Measurements from ENCODE around the gene HBD.

Gene HBD

DNA sequence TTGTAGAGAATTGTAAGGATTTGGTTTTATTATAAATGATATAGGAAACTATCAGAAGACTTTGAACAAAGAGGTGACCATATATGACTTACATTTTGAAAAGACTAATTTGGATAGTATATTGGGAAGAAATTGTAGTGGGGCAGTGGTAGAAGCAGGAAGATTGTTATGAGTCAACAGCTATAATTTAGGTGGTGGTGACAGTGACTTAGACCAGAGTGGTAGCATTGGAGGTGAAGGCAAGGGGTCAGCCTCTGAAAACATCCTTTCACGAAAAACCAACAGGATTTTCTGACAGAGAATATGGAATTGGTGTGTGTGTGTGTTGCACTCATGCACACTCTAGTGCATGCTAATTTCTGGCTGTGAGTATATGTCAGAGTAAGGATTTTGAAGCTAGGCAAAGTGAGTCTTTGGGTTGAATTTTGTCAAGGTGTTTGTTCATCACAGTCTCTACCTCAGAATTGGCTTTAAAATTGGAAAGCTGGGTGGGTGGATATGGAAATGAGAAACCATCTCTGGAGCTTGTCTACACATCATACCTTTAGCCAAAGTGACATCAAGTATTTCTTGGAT, 43.6 kb upstream of the HBD start:
- TF ChIP-seq, protein P1, sequence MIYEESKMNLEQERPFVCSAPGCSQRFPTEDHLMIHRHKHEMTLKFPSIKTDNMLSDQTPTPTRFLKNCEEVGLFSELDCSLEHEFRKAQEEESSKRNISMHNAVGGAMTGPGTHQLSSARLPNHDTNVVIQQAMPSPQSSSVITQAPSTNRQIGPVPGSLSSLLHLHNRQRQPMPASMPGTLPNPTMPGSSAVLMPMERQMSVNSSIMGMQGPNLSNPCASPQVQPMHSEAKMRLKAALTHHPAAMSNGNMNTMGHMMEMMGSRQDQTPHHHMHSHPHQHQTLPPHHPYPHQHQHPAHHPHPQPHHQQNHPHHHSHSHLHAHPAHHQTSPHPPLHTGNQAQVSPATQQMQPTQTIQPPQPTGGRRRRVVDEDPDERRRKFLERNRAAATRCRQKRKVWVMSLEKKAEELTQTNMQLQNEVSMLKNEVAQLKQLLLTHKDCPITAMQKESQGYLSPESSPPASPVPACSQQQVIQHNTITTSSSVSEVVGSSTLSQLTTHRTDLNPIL (CRISPR knock-in tag; IDR thresholded peaks at IDR 0.05; ENCODE audit: low read depth), result no peak
- TF ChIP-seq, protein P2, sequence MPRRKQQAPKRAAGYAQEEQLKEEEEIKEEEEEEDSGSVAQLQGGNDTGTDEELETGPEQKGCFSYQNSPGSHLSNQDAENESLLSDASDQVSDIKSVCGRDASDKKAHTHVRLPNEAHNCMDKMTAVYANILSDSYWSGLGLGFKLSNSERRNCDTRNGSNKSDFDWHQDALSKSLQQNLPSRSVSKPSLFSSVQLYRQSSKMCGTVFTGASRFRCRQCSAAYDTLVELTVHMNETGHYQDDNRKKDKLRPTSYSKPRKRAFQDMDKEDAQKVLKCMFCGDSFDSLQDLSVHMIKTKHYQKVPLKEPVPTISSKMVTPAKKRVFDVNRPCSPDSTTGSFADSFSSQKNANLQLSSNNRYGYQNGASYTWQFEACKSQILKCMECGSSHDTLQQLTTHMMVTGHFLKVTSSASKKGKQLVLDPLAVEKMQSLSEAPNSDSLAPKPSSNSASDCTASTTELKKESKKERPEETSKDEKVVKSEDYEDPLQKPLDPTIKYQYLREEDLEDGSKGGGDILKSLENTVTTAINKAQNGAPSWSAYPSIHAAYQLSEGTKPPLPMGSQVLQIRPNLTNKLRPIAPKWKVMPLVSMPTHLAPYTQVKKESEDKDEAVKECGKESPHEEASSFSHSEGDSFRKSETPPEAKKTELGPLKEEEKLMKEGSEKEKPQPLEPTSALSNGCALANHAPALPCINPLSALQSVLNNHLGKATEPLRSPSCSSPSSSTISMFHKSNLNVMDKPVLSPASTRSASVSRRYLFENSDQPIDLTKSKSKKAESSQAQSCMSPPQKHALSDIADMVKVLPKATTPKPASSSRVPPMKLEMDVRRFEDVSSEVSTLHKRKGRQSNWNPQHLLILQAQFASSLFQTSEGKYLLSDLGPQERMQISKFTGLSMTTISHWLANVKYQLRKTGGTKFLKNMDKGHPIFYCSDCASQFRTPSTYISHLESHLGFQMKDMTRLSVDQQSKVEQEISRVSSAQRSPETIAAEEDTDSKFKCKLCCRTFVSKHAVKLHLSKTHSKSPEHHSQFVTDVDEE (CRISPR knock-in tag; IDR thresholded peaks at IDR 0.05), result no peak
- no peak for TF ChIP-seq ISL1 (CRISPR knock-in tag; IDR thresholded peaks at IDR 0.05)
- TF ChIP-seq SNAI2 (CRISPR knock-in tag; IDR thresholded peaks at IDR 0.05), result no peak
- ATAC-seq, result no peak

DNA sequence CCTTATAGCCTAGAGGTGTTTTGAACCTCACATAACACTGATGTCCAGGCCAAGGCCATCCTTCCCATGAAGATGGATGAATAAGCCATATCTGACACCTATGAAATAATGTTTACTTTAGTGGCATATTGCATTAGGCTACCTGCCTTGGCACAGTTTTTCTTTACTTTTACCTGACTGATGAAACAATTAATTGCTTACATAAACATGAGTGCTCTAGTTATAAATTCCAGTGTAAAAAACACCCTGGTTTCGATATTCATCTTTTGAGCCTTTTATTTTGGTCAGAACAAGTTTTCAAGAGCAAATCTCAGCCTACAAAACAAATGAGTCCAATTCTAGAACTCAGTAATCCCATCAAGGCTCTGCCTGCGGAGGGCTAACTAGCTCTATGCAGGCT, 42.4 kb upstream of the HBD start:
- TF ChIP-seq CSRNP3 (CRISPR knock-in tag; IDR thresholded peaks at IDR 0.05) (no peak), BACH2 (CRISPR knock-in tag; IDR thresholded peaks at IDR 0.05; ENCODE audit: borderline replicate concordance) (no peak), RARB (CRISPR knock-in tag; IDR thresholded peaks at IDR 0.05) (no peak), ZNF70 (CRISPR knock-in tag; IDR thresholded peaks at IDR 0.05) (no peak), ZC3H10 (CRISPR knock-in tag; IDR thresholded peaks at IDR 0.05) (no peak), TOX (CRISPR knock-in tag; IDR thresholded peaks at IDR 0.05; ENCODE audit: borderline replicate concordance) (no peak), CSDC2 (CRISPR knock-in tag; IDR thresholded peaks at IDR 0.05) (no peak), TCF4 (CRISPR knock-in tag; IDR thresholded peaks at IDR 0.05; ENCODE audit: borderline replicate concordance) (no peak), ZFP30 (CRISPR knock-in tag; IDR thresholded peaks at IDR 0.05) (no peak), ZNF8 (CRISPR knock-in tag; IDR thresholded peaks at IDR 0.05) (no peak), ZNF565 (CRISPR knock-in tag; conservative IDR thresholded peaks at IDR 0.05; ENCODE audit: low read depth) (no peak), ESRRG (CRISPR knock-in tag; IDR thresholded peaks at IDR 0.05) (no peak), ZFP3 (CRISPR knock-in tag; IDR thresholded peaks at IDR 0.05) (no peak), GLIS3 (CRISPR knock-in tag; IDR thresholded peaks at IDR 0.05) (no peak)
- TF ChIP-seq, protein P3, sequence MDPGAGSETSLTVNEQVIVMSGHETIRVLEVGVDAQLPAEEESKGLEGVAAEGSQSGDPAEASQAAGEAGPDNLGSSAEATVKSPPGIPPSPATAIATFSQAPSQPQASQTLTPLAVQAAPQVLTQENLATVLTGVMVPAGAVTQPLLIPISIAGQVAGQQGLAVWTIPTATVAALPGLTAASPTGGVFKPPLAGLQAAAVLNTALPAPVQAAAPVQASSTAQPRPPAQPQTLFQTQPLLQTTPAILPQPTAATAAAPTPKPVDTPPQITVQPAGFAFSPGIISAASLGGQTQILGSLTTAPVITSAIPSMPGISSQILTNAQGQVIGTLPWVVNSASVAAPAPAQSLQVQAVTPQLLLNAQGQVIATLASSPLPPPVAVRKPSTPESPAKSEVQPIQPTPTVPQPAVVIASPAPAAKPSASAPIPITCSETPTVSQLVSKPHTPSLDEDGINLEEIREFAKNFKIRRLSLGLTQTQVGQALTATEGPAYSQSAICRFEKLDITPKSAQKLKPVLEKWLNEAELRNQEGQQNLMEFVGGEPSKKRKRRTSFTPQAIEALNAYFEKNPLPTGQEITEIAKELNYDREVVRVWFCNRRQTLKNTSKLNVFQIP (CRISPR knock-in tag; IDR thresholded peaks at IDR 0.05; ENCODE audit: borderline replicate concordance, low read depth), result no peak
- TF ChIP-seq, protein P4, sequence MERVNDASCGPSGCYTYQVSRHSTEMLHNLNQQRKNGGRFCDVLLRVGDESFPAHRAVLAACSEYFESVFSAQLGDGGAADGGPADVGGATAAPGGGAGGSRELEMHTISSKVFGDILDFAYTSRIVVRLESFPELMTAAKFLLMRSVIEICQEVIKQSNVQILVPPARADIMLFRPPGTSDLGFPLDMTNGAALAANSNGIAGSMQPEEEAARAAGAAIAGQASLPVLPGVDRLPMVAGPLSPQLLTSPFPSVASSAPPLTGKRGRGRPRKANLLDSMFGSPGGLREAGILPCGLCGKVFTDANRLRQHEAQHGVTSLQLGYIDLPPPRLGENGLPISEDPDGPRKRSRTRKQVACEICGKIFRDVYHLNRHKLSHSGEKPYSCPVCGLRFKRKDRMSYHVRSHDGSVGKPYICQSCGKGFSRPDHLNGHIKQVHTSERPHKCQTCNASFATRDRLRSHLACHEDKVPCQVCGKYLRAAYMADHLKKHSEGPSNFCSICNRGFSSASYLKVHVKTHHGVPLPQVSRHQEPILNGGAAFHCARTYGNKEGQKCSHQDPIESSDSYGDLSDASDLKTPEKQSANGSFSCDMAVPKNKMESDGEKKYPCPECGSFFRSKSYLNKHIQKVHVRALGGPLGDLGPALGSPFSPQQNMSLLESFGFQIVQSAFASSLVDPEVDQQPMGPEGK (CRISPR knock-in tag; IDR thresholded peaks at IDR 0.05; ENCODE audit: borderline replicate concordance), result no peak
- TF ChIP-seq, protein P2 (CRISPR knock-in tag; IDR thresholded peaks at IDR 0.05), result no peak
- no peak for ATAC-seq

Measured in SK-N-SH treated with all-trans-retinoic acid at 6 μM for 48 hours (cell line).